ENCODE measurements around the gene NTRK2.

The NTRK2 gene

DNA sequence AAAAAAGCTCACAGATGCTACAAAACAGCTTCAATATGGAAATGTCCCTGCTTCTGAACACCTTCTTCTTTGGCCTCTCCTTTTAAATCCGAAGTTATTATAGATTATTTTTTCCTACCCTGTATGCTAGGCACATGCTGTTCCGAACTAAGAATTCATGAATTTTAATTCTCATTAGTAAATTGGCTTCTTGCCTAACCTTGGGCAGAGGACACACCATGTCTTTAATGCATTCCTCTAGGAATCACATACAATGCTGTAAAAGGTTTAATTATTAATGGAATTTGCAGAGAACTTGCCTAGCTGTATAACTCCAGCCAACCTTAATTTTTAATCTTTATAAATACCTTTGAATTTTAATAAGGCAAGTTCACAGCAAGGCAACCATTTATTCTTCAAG is 234.4 kb downstream of the NTRK2 start:
- DNase-seq (ENCODE audit: extremely low spot score) = no peak
- TF ChIP-seq ELF4 (IDR thresholded peaks at IDR 0.05) = no peak
- POLR2A ChIA-PET = no interaction called here
- CTCF ChIA-PET = no interaction called here

DNA sequence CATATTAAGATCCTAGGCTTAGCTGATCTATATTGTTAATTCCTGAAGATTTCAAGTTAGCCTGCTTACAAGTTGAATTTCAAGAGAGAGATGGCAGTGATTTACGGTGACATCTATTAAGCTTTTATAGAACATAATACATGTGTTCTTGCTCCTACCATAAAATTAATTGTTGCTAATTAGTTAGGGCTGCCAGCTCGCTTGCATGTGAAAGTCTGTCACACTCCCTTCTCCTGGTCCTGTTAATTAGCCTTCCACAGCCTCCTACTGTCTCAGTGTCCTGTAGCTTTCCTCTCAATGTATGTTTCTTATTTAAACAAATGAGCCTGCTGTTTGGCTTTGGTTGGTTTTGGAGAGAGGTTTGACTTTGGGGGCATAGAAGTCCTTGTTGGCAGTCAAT is 247.2 kb downstream of the NTRK2 start:
- TF ChIP-seq SP1 (IDR thresholded peaks at IDR 0.05) (no peak), LEF1 (IDR thresholded peaks at IDR 0.05; ENCODE audit: borderline replicate concordance) (no peak), SUZ12 (IDR thresholded peaks at IDR 0.05) (no peak), ELF4 (IDR thresholded peaks at IDR 0.05) (no peak), BHLHE40 (IDR thresholded peaks at IDR 0.05; ENCODE audit: borderline replicate concordance) (no peak), ZNF384 (IDR thresholded peaks at IDR 0.05) (no peak), TARDBP (IDR thresholded peaks at IDR 0.05) (no peak), FOXK2 (IDR thresholded peaks at IDR 0.05) (no peak), ARNT (IDR thresholded peaks at IDR 0.05) (no peak), CTBP1 (IDR thresholded peaks at IDR 0.05; ENCODE audit: borderline replicate concordance) (no peak), FOXM1 (IDR thresholded peaks at IDR 0.05; ENCODE audit: borderline replicate concordance) (no peak)
- TF ChIP-seq, protein P1, sequence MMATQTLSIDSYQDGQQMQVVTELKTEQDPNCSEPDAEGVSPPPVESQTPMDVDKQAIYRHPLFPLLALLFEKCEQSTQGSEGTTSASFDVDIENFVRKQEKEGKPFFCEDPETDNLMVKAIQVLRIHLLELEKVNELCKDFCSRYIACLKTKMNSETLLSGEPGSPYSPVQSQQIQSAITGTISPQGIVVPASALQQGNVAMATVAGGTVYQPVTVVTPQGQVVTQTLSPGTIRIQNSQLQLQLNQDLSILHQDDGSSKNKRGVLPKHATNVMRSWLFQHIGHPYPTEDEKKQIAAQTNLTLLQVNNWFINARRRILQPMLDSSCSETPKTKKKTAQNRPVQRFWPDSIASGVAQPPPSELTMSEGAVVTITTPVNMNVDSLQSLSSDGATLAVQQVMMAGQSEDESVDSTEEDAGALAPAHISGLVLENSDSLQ (IDR thresholded peaks at IDR 0.05) = no peak
- ChIA-PET POLR2A (no interaction called here), CTCF (no interaction called here)
- no peak for DNase-seq (ENCODE audit: extremely low spot score)

DNA sequence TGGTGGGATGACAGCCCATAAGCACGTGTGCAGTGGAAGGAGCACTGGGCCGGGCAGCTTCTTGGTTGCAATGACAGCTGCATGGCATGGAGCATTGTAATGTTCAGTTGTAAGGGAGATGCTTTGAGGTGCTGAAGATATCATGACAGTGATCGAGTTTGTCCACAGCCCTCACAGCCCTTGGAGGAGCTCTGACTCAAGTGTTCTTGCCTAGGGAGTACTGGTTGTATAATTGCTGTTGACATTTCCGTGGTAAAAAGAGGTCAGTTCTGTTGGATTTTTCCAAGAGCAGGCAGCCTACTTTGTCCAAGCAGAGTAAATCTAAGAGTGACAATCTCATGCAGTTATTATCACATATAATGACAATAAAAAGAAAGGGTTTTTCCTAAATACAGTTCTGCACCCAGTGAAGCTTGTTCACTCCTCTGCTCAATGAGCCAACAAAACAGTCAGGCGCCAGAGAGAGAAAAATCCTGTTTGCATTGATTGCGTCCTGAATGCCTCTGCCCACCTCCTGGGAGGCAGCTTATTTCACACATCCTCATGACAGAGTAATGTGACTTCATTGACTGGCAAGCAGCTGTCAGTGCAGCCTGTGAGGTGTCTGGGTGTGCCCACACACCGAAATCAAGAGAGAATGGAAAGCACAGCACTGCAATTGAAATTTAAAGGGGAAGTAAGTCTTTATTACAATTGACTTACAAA is 248.0 kb downstream of the NTRK2 start:
- TF ChIP-seq LEF1 (IDR thresholded peaks at IDR 0.05; ENCODE audit: borderline replicate concordance) (no peak), FOXA1 (IDR thresholded peaks at IDR 0.05) (no peak)
- CTCF ChIA-PET = no interaction called here
- no peak for DNase-seq (ENCODE audit: extremely low spot score)
- POLR2A ChIA-PET = no interaction called here

GRCh38 chr9:84919440-84919839 is 249.9 kb downstream of the NTRK2 start:
- POLR2A ChIA-PET = no interaction called here
- DNase-seq (ENCODE audit: extremely low spot score) = no peak
- TF ChIP-seq ARNT (IDR thresholded peaks at IDR 0.05) (no peak), ZNF384 (IDR thresholded peaks at IDR 0.05) (no peak), TARDBP (IDR thresholded peaks at IDR 0.05) (no peak), FOXA1 (IDR thresholded peaks at IDR 0.05) (no peak), SP1 (IDR thresholded peaks at IDR 0.05) (no peak), ELF4 (IDR thresholded peaks at IDR 0.05) (no peak), L3MBTL2 (conservative IDR thresholded peaks at IDR 0.05) (no peak), BHLHE40 (IDR thresholded peaks at IDR 0.05; ENCODE audit: borderline replicate concordance) (no peak), LEF1 (IDR thresholded peaks at IDR 0.05; ENCODE audit: borderline replicate concordance) (no peak), HDGF (IDR thresholded peaks at IDR 0.05; ENCODE audit: borderline replicate concordance) (no peak), FOXM1 (IDR thresholded peaks at IDR 0.05; ENCODE audit: borderline replicate concordance) (no peak), CTBP1 (IDR thresholded peaks at IDR 0.05; ENCODE audit: borderline replicate concordance) (no peak), SUZ12 (IDR thresholded peaks at IDR 0.05) (no peak), NFRKB (IDR thresholded peaks at IDR 0.05) (no peak), FOXK2 (IDR thresholded peaks at IDR 0.05) (no peak)
- TF ChIP-seq, protein P1 (IDR thresholded peaks at IDR 0.05) = no peak
- CTCF ChIA-PET = no interaction called here

GRCh38 chr9:84921175-84921574 is 251.6 kb downstream of the NTRK2 start:
- CTCF ChIA-PET = no interaction called here
- DNase-seq (ENCODE audit: extremely low spot score) = no peak
- POLR2A ChIA-PET = no interaction called here
- TF ChIP-seq L3MBTL2 (conservative IDR thresholded peaks at IDR 0.05) (no peak), CTBP1 (IDR thresholded peaks at IDR 0.05; ENCODE audit: borderline replicate concordance) (no peak), HDGF (IDR thresholded peaks at IDR 0.05; ENCODE audit: borderline replicate concordance) (no peak), LEF1 (IDR thresholded peaks at IDR 0.05; ENCODE audit: borderline replicate concordance) (no peak), TARDBP (IDR thresholded peaks at IDR 0.05) (no peak), FOXK2 (IDR thresholded peaks at IDR 0.05) (no peak), NFRKB (IDR thresholded peaks at IDR 0.05) (no peak), SP1 (IDR thresholded peaks at IDR 0.05) (no peak), ARNT (IDR thresholded peaks at IDR 0.05) (no peak), ELF4 (IDR thresholded peaks at IDR 0.05) (no peak)

DNA sequence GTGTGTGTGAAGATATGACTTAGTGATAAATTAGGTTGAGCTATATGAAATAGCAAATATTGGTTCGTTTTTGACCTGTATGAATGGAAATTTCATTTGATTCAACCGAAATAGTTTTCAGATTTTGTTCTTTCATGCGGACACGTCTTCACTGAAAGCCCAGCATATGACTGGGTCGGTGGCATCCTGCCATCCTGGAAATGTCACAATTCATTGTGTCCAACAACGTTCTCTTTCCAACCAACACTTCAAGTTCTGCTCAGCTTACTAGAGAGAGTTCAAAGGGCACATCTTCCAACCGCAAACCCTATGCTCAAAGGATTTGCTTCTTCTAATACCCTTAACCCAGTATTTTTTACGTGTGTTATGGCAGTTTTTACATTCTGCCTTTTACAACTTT is 252.5 kb downstream of the NTRK2 start:
- TF ChIP-seq SUZ12 (IDR thresholded peaks at IDR 0.05) = no peak
- TF ChIP-seq ARNT (IDR thresholded peaks at IDR 0.05) = no peak
- no peak for TF ChIP-seq FOXK2 (IDR thresholded peaks at IDR 0.05)
- TF ChIP-seq NFRKB (IDR thresholded peaks at IDR 0.05) = no peak
- TF ChIP-seq BHLHE40 (IDR thresholded peaks at IDR 0.05; ENCODE audit: borderline replicate concordance) = no peak
- TF ChIP-seq CTBP1 (IDR thresholded peaks at IDR 0.05; ENCODE audit: borderline replicate concordance) = no peak
- TF ChIP-seq SP1 (IDR thresholded peaks at IDR 0.05) = no peak
- no peak for TF ChIP-seq ELF4 (IDR thresholded peaks at IDR 0.05)
- POLR2A ChIA-PET = no interaction called here
- CTCF ChIA-PET = no interaction called here
- no peak for DNase-seq (ENCODE audit: extremely low spot score)

GRCh38 chr9:84924266-84924665 is 254.7 kb downstream of the NTRK2 start:
- no peak for TF ChIP-seq FOXK2 (IDR thresholded peaks at IDR 0.05)
- no peak for TF ChIP-seq FOXA1 (IDR thresholded peaks at IDR 0.05)
- no peak for TF ChIP-seq CTBP1 (IDR thresholded peaks at IDR 0.05; ENCODE audit: borderline replicate concordance)
- TF ChIP-seq BHLHE40 (IDR thresholded peaks at IDR 0.05; ENCODE audit: borderline replicate concordance) = no peak
- TF ChIP-seq, protein P1 (IDR thresholded peaks at IDR 0.05) = no peak
- TF ChIP-seq HDGF (IDR thresholded peaks at IDR 0.05; ENCODE audit: borderline replicate concordance) = no peak
- no peak for TF ChIP-seq ARNT (IDR thresholded peaks at IDR 0.05)
- TF ChIP-seq LEF1 (IDR thresholded peaks at IDR 0.05; ENCODE audit: borderline replicate concordance) = no peak
- no peak for TF ChIP-seq L3MBTL2 (conservative IDR thresholded peaks at IDR 0.05)
- no peak for TF ChIP-seq SUZ12 (IDR thresholded peaks at IDR 0.05)
- ChIA-PET CTCF (no interaction called here), POLR2A (no interaction called here)
- no peak for DNase-seq (ENCODE audit: extremely low spot score)

Measured in HEK293T (cell line).